Sigmoid colon (tissue), 7 donors: ENCODE measurements around the gene MED17. TPM values are rescaled to one million over a fixed set of nuclear protein-coding genes. Genes with fewer than 3 reads are reported as not detected.

Experiments used
- DNase-seq: peaks from one replicate; pipeline ENCODE4 v3.0.0-alpha.2; 2019
- H3K27ac ChIP-seq, 4 donors: fragments of 200-600 bp; sonication (generic); one replicate each; pipeline ENCODE4 v1.5.1; 2016 to 2019; ENCODE audit warnings: mild to moderate bottlenecking in 1 of 4
- H3K27me3 ChIP-seq, 3 donors: fragments of 200-600 bp; sonication (generic); one replicate each; pipeline ENCODE4 v1.5.1; 2019; ENCODE audit warnings: mild to moderate bottlenecking in 1 of 3
- H3K36me3 ChIP-seq, 4 donors: fragments of 200-600 bp; sonication (generic); one replicate each; pipeline ENCODE4 v1.5.1; 2016 to 2019
- H3K4me1 ChIP-seq, 4 donors: fragments of 200-600 bp; sonication (generic); one replicate each; pipeline ENCODE4 v1.5.1; 2017 to 2019
- H3K4me3 ChIP-seq, 4 donors: fragments of 200-600 bp; sonication (generic); one replicate each; pipeline ENCODE4 v1.5.1; 2017 to 2019; ENCODE audit warnings: mild to moderate bottlenecking in 2 of 4, moderate library complexity in 1 of 4
- H3K9me3 ChIP-seq, 4 donors: fragments of 200-600 bp in 3 of 4; sonication (generic) in 3 of 4; one replicate each; pipeline versions ENCODE4 v1.5.1 to v1.6.1; 2013 to 2019
- CTCF ChIP-seq, 4 experiments: fragments of 450-650 bp in 3 of 4; fragments of 200-600 bp in 1 of 4; IDR thresholded peaks; one replicate each; pipeline ENCODE4 v1.5.1; 2016 to 2019; ENCODE audit warnings: antibody characterized with exemption in 4 of 4, mild to moderate bottlenecking in 3 of 4, moderate library complexity in 2 of 4
- EP300 ChIP-seq, 4 donors: sonication (generic); formaldehyde crosslinking; IDR thresholded peaks; one replicate each; pipeline ENCODE4 v1.6.1; 2017; ENCODE audit warnings: antibody characterized with exemption in 4 of 4
- POLR2A ChIP-seq, 2 donors: fragments of 450-650 bp; IDR thresholded peaks; one replicate each; pipeline ENCODE4 v1.6.1; 2016; ENCODE audit warnings: antibody characterized with exemption in 2 of 2, mild to moderate bottlenecking in 2 of 2, moderate library complexity in 2 of 2
- POLR2AphosphoS5 ChIP-seq, 4 donors: sonication (generic); formaldehyde crosslinking; IDR thresholded peaks; one replicate each; pipeline ENCODE4 v1.6.1; 2017; ENCODE audit warnings: antibody characterized with exemption in 4 of 4
- WGBS, 2 donors: extraction: QIAGEN DNeasy Blood & Tissue Kit; methylation state at CpG; one replicate each; pipeline ENCODE4 v1.1.7; 2013; 5-methylcytosine and 5-hydroxymethylcytosine counted together
- intact Hi-C: fragments of 100-400 bp; cut with DNase I; formaldehyde crosslinking; loops from one replicate; pipeline ENCODE4 v1.15.1; 2023
- polyA plus RNA-seq, 3 donors: library from polyadenylated mRNA; stranded (reverse); fragments of 200-250 nt; gene quantifications; one replicate each; pipeline ENCODE4 v1.2.3, GENCODE V29; 2013
- total RNA-seq, 4 donors: library from RNA; depleted of rRNA; stranded (reverse); fragments of >200 nt; gene quantifications; one replicate each; pipeline ENCODE4 v1.1.0, GENCODE V29; 2016
- donor health status: healthy with polysubstance abuse.
- donor health status: Bipolar disorder and iron deficiency.
- donor health status: healthy.

Gene MED17
- total and polyA plus RNA-seq, 7 donors: 7.2 to 28.9 (median 19.9) TPM

GRCh38 chr11:93838967-93839366, 54.9 kb downstream of the MED17 start:
- WGBS, 2 donors: 94 to 96% methylated on average over 8 of the region's 8 CpGs
- Histone ChIP-seq H3K4me1 (peaks cover 0 to 11% (median 0%) of the 10 kb centered on the region in 4 donors), H3K4me3 (no peak overlapping the region), H3K27ac (no peak overlapping the region), H3K36me3 (no peaks in the 10 kb centered on the region), H3K9me3 (no peaks in the 10 kb centered on the region), H3K27me3 (no peaks in the 10 kb centered on the region)
- no peak for TF ChIP-seq EP300 (IDR thresholded peaks at IDR 0.05)
- TF ChIP-seq CTCF (IDR thresholded peaks at IDR 0.05): no peak
- no peak for TF ChIP-seq POLR2A (IDR thresholded peaks at IDR 0.05)
- no peak for TF ChIP-seq POLR2AphosphoS5 (IDR thresholded peaks at IDR 0.05)
- intact Hi-C loops: no loop called here
- DNase-seq: no peak

GRCh38 chr11:93840180-93840579, 56.1 kb downstream of the MED17 start:
- 29 to 61% methylated on average over 2 of the region's 2 CpGs for WGBS, 2 donors

GRCh38 chr11:93840981-93841380, 56.9 kb downstream of the MED17 start:
- no peak overlapping the region for H3K27ac ChIP-seq
- H3K4me1 ChIP-seq: peaks cover 0 to 11% (median 0%) of the 10 kb centered on the region in 4 donors
- intact Hi-C loops: no loop called here
- H3K4me3 ChIP-seq: no peak overlapping the region
- no peak for DNase-seq
- H3K9me3 ChIP-seq: no peaks in the 10 kb centered on the region
- H3K36me3 ChIP-seq: no peaks in the 10 kb centered on the region
- TF ChIP-seq POLR2A (IDR thresholded peaks at IDR 0.05) (no peak), POLR2AphosphoS5 (IDR thresholded peaks at IDR 0.05) (no peak), EP300 (IDR thresholded peaks at IDR 0.05) (no peak), CTCF (IDR thresholded peaks at IDR 0.05) (no peak)
- H3K27me3 ChIP-seq: no peaks in the 10 kb centered on the region
- WGBS, 2 donors: 62 to 68% methylated on average over 3 of the region's 3 CpGs

More at GRCh38 chr11:93840180-93840579, 56.1 kb downstream of the MED17 start:
- intact Hi-C loops: no loop called here
- Histone ChIP-seq H3K36me3 (no peaks in the 10 kb centered on the region), H3K4me3 (no peak overlapping the region), H3K27me3 (no peaks in the 10 kb centered on the region), H3K9me3 (no peaks in the 10 kb centered on the region), H3K4me1 (peaks cover 0 to 11% (median 0%) of the 10 kb centered on the region in 4 donors), H3K27ac (peak overlapping the region in 1 of 4 donors; percentile 11)
- no peak for DNase-seq
- TF ChIP-seq CTCF (IDR thresholded peaks at IDR 0.05): no peak
- no peak for TF ChIP-seq EP300 (IDR thresholded peaks at IDR 0.05)
- no peak for TF ChIP-seq POLR2A (IDR thresholded peaks at IDR 0.05)
- no peak for TF ChIP-seq POLR2AphosphoS5 (IDR thresholded peaks at IDR 0.05)

GRCh38 chr11:93841446-93841845, 57.4 kb downstream of the MED17 start:
- H3K9me3 ChIP-seq: no peaks in the 10 kb centered on the region
- no peak for TF ChIP-seq CTCF (IDR thresholded peaks at IDR 0.05)
- no peak for TF ChIP-seq POLR2A (IDR thresholded peaks at IDR 0.05)
- TF ChIP-seq POLR2AphosphoS5 (IDR thresholded peaks at IDR 0.05): no peak
- no peak for TF ChIP-seq EP300 (IDR thresholded peaks at IDR 0.05)
- peaks cover 0 to 11% (median 0%) of the 10 kb centered on the region in 4 donors for H3K4me1 ChIP-seq
- intact Hi-C loops: no loop called here
- DNase-seq: no peak
- WGBS, 2 donors: 87 to 89% methylated on average over 2 of the region's 2 CpGs
- no peak overlapping the region for H3K27ac ChIP-seq
- no peaks in the 10 kb centered on the region for H3K27me3 ChIP-seq
- no peak overlapping the region for H3K4me3 ChIP-seq
- H3K36me3 ChIP-seq: no peaks in the 10 kb centered on the region

GRCh38 chr11:93842034-93842433, 58.0 kb downstream of the MED17 start:
- H3K27me3 ChIP-seq: no peaks in the 10 kb centered on the region
- whole genome bisulfite sequencing, 2 donors: 64 to 84% methylated on average over 4 of the region's 4 CpGs
- H3K4me3 ChIP-seq: no peak overlapping the region
- intact Hi-C loops: no loop called here
- no peaks in the 10 kb centered on the region for H3K36me3 ChIP-seq
- no peak overlapping the region for H3K27ac ChIP-seq
- H3K4me1 ChIP-seq: peaks cover 0 to 11% (median 0%) of the 10 kb centered on the region in 4 donors
- no peak for TF ChIP-seq POLR2AphosphoS5 (IDR thresholded peaks at IDR 0.05)
- TF ChIP-seq POLR2A (IDR thresholded peaks at IDR 0.05): no peak
- no peak for TF ChIP-seq EP300 (IDR thresholded peaks at IDR 0.05)
- TF ChIP-seq CTCF (IDR thresholded peaks at IDR 0.05): no peak
- no peak for DNase-seq
- H3K9me3 ChIP-seq: no peaks in the 10 kb centered on the region
